ENCODE data around the gene SLC35G2. TPM values are rescaled to one million over a fixed set of nuclear protein-coding genes. Genes with fewer than 3 reads are reported as not detected.
"Not testable (repeated sequence)": the region's sequence is repeated elsewhere in the genome, so short reads cannot be mapped to it uniquely, and the experiment has no call there.

The SLC35G2 gene
- total RNA-seq, 4 donors from 2014 or later: 2.9 to 6.4 (median 5.3) TPM

GRCh38 chr3:136792556-136793330 lies 26.2 kb upstream of the SLC35G2 start:
- WGBS: 77% methylated on average over 4 of the region's 4 CpGs
- Histone ChIP-seq H3K36me3 (no peaks in the 10 kb centered on the region), H3K27me3 (no peaks in the 10 kb centered on the region), H3K4me1 (peaks cover under 1 to 7% (median 6%) of the 10 kb centered on the region in 4 donors), H3K27ac (replicated peaks in 1 of 4) (no peak overlapping the region), H3K9me3 (no peaks in the 10 kb centered on the region), H3K4me3 (no peak overlapping the region)
- no peak for TF ChIP-seq EP300 (IDR thresholded peaks at IDR 0.05)
- TF ChIP-seq, protein P1, sequence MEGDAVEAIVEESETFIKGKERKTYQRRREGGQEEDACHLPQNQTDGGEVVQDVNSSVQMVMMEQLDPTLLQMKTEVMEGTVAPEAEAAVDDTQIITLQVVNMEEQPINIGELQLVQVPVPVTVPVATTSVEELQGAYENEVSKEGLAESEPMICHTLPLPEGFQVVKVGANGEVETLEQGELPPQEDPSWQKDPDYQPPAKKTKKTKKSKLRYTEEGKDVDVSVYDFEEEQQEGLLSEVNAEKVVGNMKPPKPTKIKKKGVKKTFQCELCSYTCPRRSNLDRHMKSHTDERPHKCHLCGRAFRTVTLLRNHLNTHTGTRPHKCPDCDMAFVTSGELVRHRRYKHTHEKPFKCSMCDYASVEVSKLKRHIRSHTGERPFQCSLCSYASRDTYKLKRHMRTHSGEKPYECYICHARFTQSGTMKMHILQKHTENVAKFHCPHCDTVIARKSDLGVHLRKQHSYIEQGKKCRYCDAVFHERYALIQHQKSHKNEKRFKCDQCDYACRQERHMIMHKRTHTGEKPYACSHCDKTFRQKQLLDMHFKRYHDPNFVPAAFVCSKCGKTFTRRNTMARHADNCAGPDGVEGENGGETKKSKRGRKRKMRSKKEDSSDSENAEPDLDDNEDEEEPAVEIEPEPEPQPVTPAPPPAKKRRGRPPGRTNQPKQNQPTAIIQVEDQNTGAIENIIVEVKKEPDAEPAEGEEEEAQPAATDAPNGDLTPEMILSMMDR (IDR thresholded peaks at IDR 0.05): no peak
- TF ChIP-seq POLR2AphosphoS5 (IDR thresholded peaks at IDR 0.05): no peak
- TF ChIP-seq POLR2A (IDR thresholded peaks at IDR 0.05; ENCODE audit: low read depth): no peak
- intact Hi-C loops (cut with DNase I): no loop called here
- no peak for DNase-seq (ENCODE audit: extremely low spot score)

- intact Hi-C loops (cut with DNase I); H3K27me3 ChIP-seq; H3K9me3 ChIP-seq; DNase-seq (ENCODE audit: extremely low spot score); H3K27ac ChIP-seq (replicated peaks in 1 of 4); H3K4me3 ChIP-seq; H3K36me3 ChIP-seq: not testable (repeated sequence)
- WGBS: 93% methylated on average over 10 of the region's 10 CpGs
- H3K4me1 ChIP-seq: peaks cover 15 to 17% (median 17%) of the 10 kb centered on the region in 4 donors
These were observed 17.8 kb upstream of the SLC35G2 start for GRCh38 chr3:136801146-136801545.

GRCh38 chr3:136802481-136802996 lies 16.4 kb upstream of the SLC35G2 start:
- H3K27me3 ChIP-seq: no peaks in the 10 kb centered on the region
- H3K4me3 ChIP-seq: no peak overlapping the region
- no peaks in the 10 kb centered on the region for H3K9me3 ChIP-seq
- TF ChIP-seq POLR2A (IDR thresholded peaks at IDR 0.05; ENCODE audit: low read depth) (no peak), EP300 (IDR thresholded peaks at IDR 0.05) (no peak), POLR2AphosphoS5 (IDR thresholded peaks at IDR 0.05) (peak in 1 of 2 donors; percentile 10)
- TF ChIP-seq, protein P1 (IDR thresholded peaks at IDR 0.05): no peak
- no peak for DNase-seq (ENCODE audit: extremely low spot score)
- H3K4me1 ChIP-seq: peaks cover 15 to 17% (median 17%) of the 10 kb centered on the region in 4 donors
- intact Hi-C loops (cut with DNase I): no loop called here
- H3K36me3 ChIP-seq: no peaks in the 10 kb centered on the region
- H3K27ac ChIP-seq (replicated peaks in 1 of 4): peak overlapping the region in 2 of 4 donors; percentile 13 to 34
- 29% methylated on average over 5 of the region's 5 CpGs for WGBS

DNA sequence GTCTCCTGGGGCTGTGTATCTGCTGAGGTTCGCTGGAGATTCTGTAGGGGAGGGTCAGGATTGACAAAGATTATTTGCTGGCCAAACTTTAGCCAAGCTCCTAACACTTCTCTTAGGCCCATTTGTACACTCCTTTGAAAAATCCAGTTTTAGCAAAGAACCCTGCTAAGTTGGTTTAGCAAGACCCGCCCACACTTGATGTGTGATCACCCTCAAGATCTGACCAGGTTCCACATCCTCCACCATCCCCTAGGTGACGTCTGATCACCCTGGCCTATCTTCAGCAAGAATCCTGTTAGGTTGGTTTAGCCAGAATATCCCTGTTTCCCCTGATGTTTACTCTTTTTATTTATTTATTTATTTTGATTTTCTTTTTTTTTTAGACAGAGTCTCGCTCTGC lies 14.8 kb upstream of the SLC35G2 start:
- H3K36me3 ChIP-seq: no peaks in the 10 kb centered on the region
- intact Hi-C loops (cut with DNase I): no loop called here
- TF ChIP-seq POLR2AphosphoS5 (IDR thresholded peaks at IDR 0.05): no peak
- no peak for TF ChIP-seq EP300 (IDR thresholded peaks at IDR 0.05)
- TF ChIP-seq, protein P1 (IDR thresholded peaks at IDR 0.05): no peak
- no peak for TF ChIP-seq POLR2A (IDR thresholded peaks at IDR 0.05; ENCODE audit: low read depth)
- H3K27ac ChIP-seq (replicated peaks in 1 of 4): no peak overlapping the region
- H3K9me3 ChIP-seq: no peaks in the 10 kb centered on the region
- H3K4me1 ChIP-seq: peaks cover 15 to 17% (median 17%) of the 10 kb centered on the region in 4 donors
- no peak for DNase-seq (ENCODE audit: extremely low spot score)
- no peak overlapping the region for H3K4me3 ChIP-seq
- 93% methylated on average over 4 of the region's 4 CpGs for WGBS
- H3K27me3 ChIP-seq: no peaks in the 10 kb centered on the region

- no peaks in the 10 kb centered on the region for H3K27me3 ChIP-seq
- TF ChIP-seq POLR2AphosphoS5 (IDR thresholded peaks at IDR 0.05) (no peak), POLR2A (IDR thresholded peaks at IDR 0.05; ENCODE audit: low read depth) (no peak), EP300 (IDR thresholded peaks at IDR 0.05) (no peak)
- TF ChIP-seq, protein P1 (IDR thresholded peaks at IDR 0.05): no peak
- DNase-seq (ENCODE audit: extremely low spot score): no peak
- H3K4me3 ChIP-seq: no peak overlapping the region
- H3K4me1 ChIP-seq: peaks cover 15 to 17% (median 17%) of the 10 kb centered on the region in 4 donors
- intact Hi-C loops (cut with DNase I): no loop called here
- H3K27ac ChIP-seq (replicated peaks in 1 of 4): no peak overlapping the region
- H3K9me3 ChIP-seq: no peaks in the 10 kb centered on the region
- no peaks in the 10 kb centered on the region for H3K36me3 ChIP-seq
These were observed 14.1 kb upstream of the SLC35G2 start for GRCh38 chr3:136804813-136805212.
